ENCODE measurements around the gene FBN2. TPM values are rescaled to one million over a fixed set of nuclear protein-coding genes. Genes with fewer than 3 reads are reported as not detected.

FBN2 gene
- total RNA-seq, 1 experiment from 2014 or later, result 0.08 TPM

DNA sequence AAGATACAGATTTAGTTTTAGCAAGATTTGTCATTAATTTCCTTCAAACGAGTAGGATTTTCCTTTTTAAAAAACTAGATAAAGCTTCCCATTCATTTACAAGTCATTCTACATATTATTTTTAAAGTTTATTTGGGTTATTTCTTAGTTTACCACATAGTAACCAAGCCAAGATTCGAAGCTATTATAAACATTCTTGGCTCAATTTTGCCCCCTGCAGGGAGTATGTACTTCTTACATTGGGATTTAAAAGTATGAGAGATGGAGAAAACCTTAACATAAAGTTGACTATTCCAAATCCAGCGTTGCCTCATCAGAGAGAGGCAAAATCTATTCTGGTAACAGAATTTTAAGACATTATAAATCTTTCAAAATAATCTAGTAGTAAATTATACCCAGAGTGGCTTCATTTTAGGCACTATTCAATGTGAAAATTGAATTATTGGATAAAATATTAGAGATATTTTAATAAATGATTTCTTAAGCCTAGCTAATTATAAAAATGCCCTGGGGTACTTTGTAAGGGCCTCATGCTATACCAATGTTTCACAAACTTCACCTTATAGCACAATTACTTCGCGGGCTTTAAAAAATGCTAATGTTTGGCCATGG is 39.1 kb downstream of the FBN2 start:
- no peak for ATAC-seq
- BruUV-seq (replicated peaks), result no TSS peak
- intact Hi-C loops (cut with micrococcal nuclease; ENCODE audit: unreplicated experiment), result loop anchor here (2.0 kb wide), 1 partner anchor 286 kb away; no protein-coding TSS in a partner anchor

DNA sequence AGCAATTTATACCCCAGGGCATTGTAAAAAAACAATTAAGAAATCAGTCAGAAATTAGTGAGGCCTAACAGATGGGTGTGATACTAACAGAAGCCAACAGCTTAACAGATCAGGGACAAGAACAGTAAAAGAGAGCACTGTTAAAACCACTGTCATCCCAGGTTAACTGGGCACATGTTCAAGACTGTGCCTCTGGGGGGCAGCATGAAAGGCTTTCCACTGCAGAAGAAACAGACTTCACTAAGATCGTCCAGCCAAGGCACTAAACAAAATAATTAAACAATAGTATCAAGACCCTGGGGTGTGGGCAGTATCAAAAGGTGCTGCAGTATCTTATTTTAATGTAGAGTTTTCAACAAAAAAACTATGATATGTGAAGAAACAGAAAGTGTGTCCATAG is 43.5 kb downstream of the FBN2 start:
- Histone ChIP-seq H3K27me3 (ENCODE audit: control insufficient read depth, insufficient read depth, low read length) (no peaks in the 10 kb centered on the region), H3K4me1 (ENCODE audit: control insufficient read depth, insufficient read depth, low read length) (no peaks in the 10 kb centered on the region), H3K4me3 (ENCODE audit: low read depth in 2 of 2, low read length in 2 of 2) (no peak overlapping the region), H3K9me3 (ENCODE audit: control insufficient read depth, insufficient read depth, low read depth, low read length) (peaks cover 3% of the 10 kb centered on the region; the same call in 1 of the 2 replicates), H3K36me3 (ENCODE audit: control insufficient read depth, insufficient read depth, low read length) (no peaks in the 10 kb centered on the region), H3K27ac (ENCODE audit: low read length) (no peak overlapping the region)
- TF ChIP-seq SIN3A (IDR thresholded peaks at IDR 0.05; ENCODE audit: borderline replicate concordance, insufficient read depth, low read depth, low read length), result no peak
- no peak for TF ChIP-seq TCF7L2 (IDR thresholded peaks at IDR 0.05; ENCODE audit: low read depth, low read length)
- no peak for TF ChIP-seq CTCF (IDR thresholded peaks at IDR 0.05)
- TF ChIP-seq REST (IDR thresholded peaks at IDR 0.05; ENCODE audit: insufficient read depth in 1 of 2, low read depth in 2 of 2, low read length in 1 of 2), result no peak
- TF ChIP-seq POLR2AphosphoS5 (IDR thresholded peaks at IDR 0.05; ENCODE audit: low read depth, low read length), result no peak
- DNase-seq (ENCODE audit: low read depth, low spot score), result no peak
- CTCF ChIA-PET, result no interaction called here
- intact Hi-C loops (cut with micrococcal nuclease; ENCODE audit: unreplicated experiment) (no loop called here), in situ Hi-C loops (cut with HindIII; ENCODE audit: low pct_unique_long_range_greater_than_20kb, low sequenced_read_pairs) (no loop called here)
- POLR2A ChIA-PET, result no interaction called here
- no peak for ATAC-seq
- no TSS peak for BruUV-seq (replicated peaks)

More for the DNA sequence above, 39.1 kb downstream of the FBN2 start:
- no peaks in the 10 kb centered on the region; the same call in 1 of the 2 replicates for H3K9me3 ChIP-seq (ENCODE audit: control insufficient read depth, insufficient read depth, low read depth, low read length)
- no peak overlapping the region for H3K4me3 ChIP-seq (ENCODE audit: low read depth in 2 of 2, low read length in 2 of 2)
- POLR2A ChIA-PET, result no interaction called here
- TF ChIP-seq CTCF (IDR thresholded peaks at IDR 0.05) (peak; percentile 24; the same call in 1 of the 2 replicates), TCF7L2 (IDR thresholded peaks at IDR 0.05; ENCODE audit: low read depth, low read length) (no peak)
- H3K27ac ChIP-seq (ENCODE audit: low read length), result no peak overlapping the region
- no peak for DNase-seq (ENCODE audit: low read depth, low spot score)
- in situ Hi-C loops (cut with HindIII; ENCODE audit: low pct_unique_long_range_greater_than_20kb, low sequenced_read_pairs), result no loop called here
- no peaks in the 10 kb centered on the region for H3K27me3 ChIP-seq (ENCODE audit: control insufficient read depth, insufficient read depth, low read length)
- CTCF ChIA-PET, result interaction anchor here (1.2 to 1.4 kb wide), 2 partner anchors 9 to 287 kb away, joined by 4 to 6 read pairs; no protein-coding TSS in a partner anchor
- no peaks in the 10 kb centered on the region for H3K36me3 ChIP-seq (ENCODE audit: control insufficient read depth, insufficient read depth, low read length)
- no peaks in the 10 kb centered on the region for H3K4me1 ChIP-seq (ENCODE audit: control insufficient read depth, insufficient read depth, low read length)
